ENCODE data around the gene NDUFS2.

DNA sequence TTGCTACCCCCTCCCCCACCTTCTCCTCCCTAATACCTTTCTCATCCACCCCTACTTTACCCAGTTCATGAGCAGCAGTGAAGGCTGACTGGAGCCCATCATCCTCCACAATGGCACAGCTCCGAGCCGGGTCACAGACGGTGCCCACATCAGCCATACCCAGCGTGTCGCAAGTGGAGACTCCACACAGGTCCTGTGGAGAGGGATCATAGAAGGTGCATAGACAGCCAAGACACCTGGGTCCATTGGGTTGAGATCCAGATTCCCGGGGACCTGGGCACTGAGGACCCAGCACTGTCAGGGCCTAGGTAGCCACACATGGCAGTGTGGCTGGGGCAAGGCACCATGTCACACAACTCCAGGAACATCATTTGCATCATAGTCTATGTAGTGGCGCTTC, 6.1 kb upstream of the NDUFS2 start:
- TF ChIP-seq CTCF (conservative IDR thresholded peaks at IDR 0.05; ENCODE audit: low read depth, low read length): no peak
- TF ChIP-seq EZH2 (IDR thresholded peaks at IDR 0.05; ENCODE audit: borderline replicate concordance, low read depth, low read length, poor library complexity, severe bottlenecking): no peak

Data from A673 (cell line).